ENCODE data around the gene PRR19. TPM values are rescaled to one million over a fixed set of nuclear protein-coding genes. Genes with fewer than 3 reads are reported as not detected.

The PRR19 gene
- total and polyA plus RNA-seq, 10 donors = 0.33 to 1.2 (median 0.54) TPM; not detected in 2

DNA sequence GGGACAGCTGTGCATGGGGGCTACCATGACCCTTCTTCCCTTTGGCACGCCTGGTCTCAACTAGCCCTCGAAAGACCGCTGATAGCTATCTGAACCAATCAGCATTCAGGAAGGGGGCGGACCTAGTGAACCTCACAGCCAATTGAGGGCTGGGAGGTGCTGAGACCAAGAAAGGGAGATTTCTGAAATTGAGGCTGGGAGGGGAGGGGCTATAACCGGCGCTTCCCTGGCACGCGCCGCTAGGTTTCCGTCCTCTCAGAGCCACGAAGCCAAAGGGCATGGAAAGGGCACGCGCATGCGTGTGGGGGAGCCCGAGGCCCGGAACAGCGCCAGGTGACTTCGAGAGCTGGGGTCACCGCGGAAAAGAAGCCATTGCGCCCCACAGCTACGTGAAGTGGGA lies 4.7 kb downstream of the PRR19 start:
- intact Hi-C loops (cut with DNase I; ENCODE audit: low total_unique reads) = no loop called here
- 89 to 95% (median 91%) methylated on average over 22 of the region's 22 CpGs for WGBS, 5 donors
- Histone ChIP-seq H3K9me3 (no peaks in the 10 kb centered on the region), H3K36me3 (no peaks in the 10 kb centered on the region), H3K4me3 (no peak overlapping the region), H3K27me3 (replicated peaks in 1 of 7) (peaks cover 0 to 10% (median 0%) of the 10 kb centered on the region in 7 donors), H3K4me1 (peaks cover 0 to 21% (median 15%) of the 10 kb centered on the region in 6 donors), H3K27ac (no peak overlapping the region)
- no peak for TF ChIP-seq POLR2A (IDR thresholded peaks at IDR 0.05)
- TF ChIP-seq, protein P1, sequence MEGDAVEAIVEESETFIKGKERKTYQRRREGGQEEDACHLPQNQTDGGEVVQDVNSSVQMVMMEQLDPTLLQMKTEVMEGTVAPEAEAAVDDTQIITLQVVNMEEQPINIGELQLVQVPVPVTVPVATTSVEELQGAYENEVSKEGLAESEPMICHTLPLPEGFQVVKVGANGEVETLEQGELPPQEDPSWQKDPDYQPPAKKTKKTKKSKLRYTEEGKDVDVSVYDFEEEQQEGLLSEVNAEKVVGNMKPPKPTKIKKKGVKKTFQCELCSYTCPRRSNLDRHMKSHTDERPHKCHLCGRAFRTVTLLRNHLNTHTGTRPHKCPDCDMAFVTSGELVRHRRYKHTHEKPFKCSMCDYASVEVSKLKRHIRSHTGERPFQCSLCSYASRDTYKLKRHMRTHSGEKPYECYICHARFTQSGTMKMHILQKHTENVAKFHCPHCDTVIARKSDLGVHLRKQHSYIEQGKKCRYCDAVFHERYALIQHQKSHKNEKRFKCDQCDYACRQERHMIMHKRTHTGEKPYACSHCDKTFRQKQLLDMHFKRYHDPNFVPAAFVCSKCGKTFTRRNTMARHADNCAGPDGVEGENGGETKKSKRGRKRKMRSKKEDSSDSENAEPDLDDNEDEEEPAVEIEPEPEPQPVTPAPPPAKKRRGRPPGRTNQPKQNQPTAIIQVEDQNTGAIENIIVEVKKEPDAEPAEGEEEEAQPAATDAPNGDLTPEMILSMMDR (IDR thresholded peaks at IDR 0.05 in 8 of 11, conservative IDR thresholded peaks at IDR 0.05 in 3 of 11) = no peak
- TF ChIP-seq POLR2AphosphoS5 (IDR thresholded peaks at IDR 0.05) = no peak
- no peak for DNase-seq

DNA sequence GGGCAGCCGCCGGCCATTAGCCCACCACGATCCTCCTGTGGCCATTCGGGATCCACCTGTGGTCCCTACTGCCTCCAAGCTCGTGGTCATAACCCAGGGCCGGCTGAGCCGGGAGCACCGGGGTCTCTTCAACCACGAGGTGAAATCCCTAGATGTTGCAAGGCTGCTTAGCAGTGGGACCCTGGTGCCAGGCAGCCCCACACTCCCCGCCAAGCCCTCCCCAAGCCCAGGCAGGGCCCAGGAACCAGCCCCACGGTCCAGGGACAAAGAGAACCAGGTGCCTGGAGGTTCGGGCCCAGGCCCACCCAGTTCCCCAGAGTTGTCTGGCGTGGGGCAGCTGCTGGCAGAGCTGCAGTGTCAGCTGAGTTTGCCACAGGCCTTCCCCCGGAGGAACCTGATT lies 7.8 kb downstream of the PRR19 start:
- H3K9me3 ChIP-seq = no peaks in the 10 kb centered on the region
- H3K27ac ChIP-seq = no peak overlapping the region
- 71 to 92% (median 87%) methylated on average over 11 to 14 of the region's 14 CpGs for WGBS, 5 donors
- no peaks in the 10 kb centered on the region for H3K36me3 ChIP-seq
- DNase-seq = no peak
- intact Hi-C loops (cut with DNase I; ENCODE audit: low total_unique reads) = no loop called here
- TF ChIP-seq, protein P1 (IDR thresholded peaks at IDR 0.05 in 8 of 11, conservative IDR thresholded peaks at IDR 0.05 in 3 of 11) = no peak
- TF ChIP-seq POLR2AphosphoS5 (IDR thresholded peaks at IDR 0.05) (no peak), POLR2A (IDR thresholded peaks at IDR 0.05) (no peak)
- no peak overlapping the region for H3K4me3 ChIP-seq
- H3K27me3 ChIP-seq (replicated peaks in 1 of 7) = peaks cover 0 to 40% (median 27%) of the 10 kb centered on the region in 7 donors
- H3K4me1 ChIP-seq = peaks cover 6 to 21% (median 14%) of the 10 kb centered on the region in 6 donors

DNA sequence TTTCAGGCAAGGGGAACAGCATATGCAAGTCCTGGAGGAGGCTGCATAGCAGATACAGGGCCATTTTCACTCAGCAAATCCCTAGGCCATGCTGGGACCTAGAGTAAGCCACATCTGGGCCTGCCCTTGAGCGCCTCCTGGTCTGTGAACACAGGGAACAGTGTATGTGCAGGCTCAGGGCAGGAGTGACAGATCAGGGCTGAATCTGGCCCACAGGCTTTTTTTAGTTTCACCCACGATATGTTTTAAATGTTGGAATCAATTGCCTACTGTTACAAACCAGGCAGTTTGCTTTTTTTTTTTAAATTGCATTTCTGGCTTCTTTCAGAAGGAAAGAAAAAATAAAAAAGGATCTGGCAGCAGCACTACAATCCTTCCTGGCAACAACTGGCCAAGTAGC lies 9.7 kb downstream of the PRR19 start:
- Histone ChIP-seq H3K4me3 (no peak overlapping the region), H3K4me1 (peaks cover 10 to 26% (median 19%) of the 10 kb centered on the region in 6 donors), H3K27ac (no peak overlapping the region), H3K36me3 (no peaks in the 10 kb centered on the region), H3K27me3 (replicated peaks in 1 of 7) (peaks cover 0 to 49% (median 27%) of the 10 kb centered on the region in 7 donors), H3K9me3 (no peaks in the 10 kb centered on the region)
- TF ChIP-seq POLR2AphosphoS5 (IDR thresholded peaks at IDR 0.05) (no peak), POLR2A (IDR thresholded peaks at IDR 0.05) (no peak)
- TF ChIP-seq, protein P1 (IDR thresholded peaks at IDR 0.05 in 8 of 11, conservative IDR thresholded peaks at IDR 0.05 in 3 of 11) = no peak
- no peak for DNase-seq
- 59 to 86% (median 84%) methylated on average over 2 of the region's 2 CpGs for WGBS, 5 donors
- intact Hi-C loops (cut with DNase I; ENCODE audit: low total_unique reads) = no loop called here

DNA sequence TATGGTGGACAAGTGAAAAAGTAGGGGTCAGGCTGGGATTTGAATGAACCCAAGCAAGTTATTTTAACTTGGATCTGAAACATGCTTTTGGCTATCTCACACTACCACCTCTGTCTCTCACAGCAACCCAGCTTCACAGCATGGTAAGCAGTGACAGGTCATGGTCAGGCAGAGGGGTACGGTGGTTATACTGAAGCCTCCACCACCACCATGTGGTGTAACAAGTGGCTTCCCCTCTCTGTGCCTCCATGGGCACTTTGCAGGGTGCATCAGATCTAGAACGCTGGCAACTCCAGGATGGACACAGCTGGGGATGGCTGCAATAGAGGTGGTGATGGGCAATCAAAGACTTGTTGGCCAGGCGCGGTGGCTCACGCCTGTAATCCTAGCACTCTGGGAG lies 10.4 kb downstream of the PRR19 start:
- H3K36me3 ChIP-seq = no peaks in the 10 kb centered on the region
- TF ChIP-seq POLR2AphosphoS5 (IDR thresholded peaks at IDR 0.05) = no peak
- TF ChIP-seq POLR2A (IDR thresholded peaks at IDR 0.05) = no peak
- TF ChIP-seq, protein P1 (IDR thresholded peaks at IDR 0.05 in 8 of 11, conservative IDR thresholded peaks at IDR 0.05 in 3 of 11) = no peak
- peaks cover 17 to 34% (median 26%) of the 10 kb centered on the region in 6 donors for H3K4me1 ChIP-seq
- no peaks in the 10 kb centered on the region for H3K9me3 ChIP-seq
- WGBS, 5 donors = 81 to 93% (median 82%) methylated on average over 5 of the region's 5 CpGs
- no peak overlapping the region for H3K27ac ChIP-seq
- DNase-seq = no peak
- intact Hi-C loops (cut with DNase I; ENCODE audit: low total_unique reads) = no loop called here
- no peak overlapping the region for H3K4me3 ChIP-seq
- H3K27me3 ChIP-seq (replicated peaks in 1 of 7) = peaks cover 0 to 49% (median 27%) of the 10 kb centered on the region in 7 donors
